Astrocyte of the cerebellum (primary cell): ENCODE results near the gene HOXC9.

Experiments
- DNase-seq: peaks from one replicate; pipeline ENCODE4 v3.0.0-alpha.2; 2011; ENCODE audit warnings: low read depth
- H3K4me3 ChIP-seq: 2 replicates; pipeline ENCODE4 v1.5.1; 2011; ENCODE audit warnings: mild to moderate bottlenecking, low read depth, low read length, moderate library complexity
- CTCF ChIP-seq: IDR thresholded peaks from 2 replicates; pipeline ENCODE4 v1.5.1; 2012; ENCODE audit warnings: low read length, low read depth, moderate library complexity, mild to moderate bottlenecking; ENCODE audit errors: missing control alignments
- in situ Hi-C: cut with HindIII; loops from 2 replicates; pipeline ENCODE4 v1.10.0; 2017; ENCODE audit warnings: low sequenced_read_pairs

Gene HOXC9

GRCh38 chr12:54051026-54051842 lies 51.3 kb downstream of the HOXC9 start:
- in situ Hi-C loops: no loop called here

GRCh38 chr12:54051874-54052437 lies 52.0 kb downstream of the HOXC9 start:
- no peak for DNase-seq
- no peak overlapping the region for H3K4me3 ChIP-seq
- TF ChIP-seq CTCF: no peak
- in situ Hi-C loops: no loop called here

More at GRCh38 chr12:54051026-54051842, 51.3 kb downstream of the HOXC9 start:
- no peak for TF ChIP-seq CTCF
- DNase-seq: no peak
- H3K4me3 ChIP-seq: no peak overlapping the region

- TF ChIP-seq CTCF: no peak
- DNase-seq: no peak
- H3K4me3 ChIP-seq: no peak overlapping the region
- in situ Hi-C loops: no loop called here
These were observed 52.6 kb downstream of the HOXC9 start for GRCh38 chr12:54052438-54053002.
